Peyer's patch (tissue), 4 donors: ENCODE results near the gene MGST1. TPM values are rescaled to one million over a fixed set of nuclear protein-coding genes. Genes with fewer than 3 reads are reported as not detected.

Experiments used
- DNase-seq, 3 donors: peaks; one replicate each; pipeline ENCODE4 v3.0.0-alpha.2; 2017 to 2019
- H3K27ac ChIP-seq, 4 donors: fragments of 200-600 bp; sonication (generic); one replicate each; pipeline ENCODE4 v1.5.1; 2016 to 2019
- H3K27me3 ChIP-seq, 2 donors: fragments of 200-600 bp; sonication (generic); one replicate each; pipeline ENCODE4 v1.5.1; 2019
- H3K36me3 ChIP-seq, 3 donors: fragments of 200-600 bp; sonication (generic); one replicate each; pipeline ENCODE4 v1.5.1; 2016 to 2019
- H3K4me1 ChIP-seq, 4 donors: fragments of 200-600 bp; sonication (generic); one replicate each; pipeline ENCODE4 v1.5.1; 2016 to 2019
- H3K4me3 ChIP-seq, 4 donors: fragments of 200-600 bp; sonication (generic); 1 replicate in 3 of 4; 2 replicates in 1 of 4; pipeline ENCODE4 v1.5.1; 2016 to 2019; ENCODE audit warnings: mild to moderate bottlenecking in 1 of 4
- H3K9me3 ChIP-seq, 4 donors: fragments of 200-600 bp; sonication (generic); one replicate each; pipeline ENCODE4 v1.5.1; 2016 to 2019; ENCODE audit warnings: mild to moderate bottlenecking in 1 of 4
- CTCF ChIP-seq, 6 experiments: fragments of 450-650 bp in 4 of 6; fragments of 200-600 bp in 2 of 6; sonication (generic) in 1 of 6; IDR thresholded peaks; one replicate each; pipeline ENCODE4 v1.5.1; 2017 to 2019; ENCODE audit warnings: antibody characterized with exemption in 6 of 6, mild to moderate bottlenecking in 3 of 6, moderate library complexity in 1 of 6
- POLR2A ChIP-seq, 2 donors: fragments of 450-650 bp; IDR thresholded peaks; one replicate each; pipeline ENCODE4 v1.5.1; 2017; ENCODE audit warnings: antibody characterized with exemption in 2 of 2, mild to moderate bottlenecking in 2 of 2, moderate library complexity in 2 of 2
- total RNA-seq, 4 donors: library from RNA; depleted of rRNA; stranded (reverse); fragments of >200 nt; gene quantifications; one replicate each; pipeline ENCODE4 v1.1.0, GENCODE V29; 2016

Gene MGST1
- total RNA-seq, 4 donors from 2014 or later: 55.3 to 197 (median 125) TPM

DNA sequence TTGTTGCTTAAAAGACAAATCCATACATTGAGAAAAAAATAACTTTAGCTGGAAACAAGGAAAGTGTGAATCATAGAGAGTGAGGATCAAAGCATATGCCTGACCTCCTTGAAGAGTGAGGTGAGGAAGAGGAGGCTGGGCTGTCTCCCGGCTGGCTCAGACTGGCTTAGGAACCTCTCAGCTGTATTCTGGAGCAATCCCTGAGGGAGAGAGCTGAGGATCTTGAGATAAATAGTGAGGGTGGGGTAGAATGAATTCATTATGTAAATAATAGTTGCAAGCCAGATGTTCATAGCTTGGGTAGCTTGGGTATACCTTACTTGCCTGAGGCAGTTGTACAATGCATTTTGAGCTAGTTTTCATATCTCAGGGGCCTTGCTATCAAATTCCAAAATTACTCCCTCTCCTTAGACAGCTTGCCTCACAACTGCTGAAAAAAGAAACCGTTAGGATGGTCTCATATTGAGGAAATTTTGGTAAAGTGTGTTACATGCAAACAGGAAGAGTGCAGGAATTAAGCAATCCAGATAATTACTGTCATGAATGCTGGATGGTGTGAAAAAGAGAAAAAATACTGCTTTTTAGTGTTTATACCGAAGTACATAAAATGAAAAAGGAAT, 39.5 kb upstream of the MGST1 start:
- Histone ChIP-seq H3K36me3 (no peaks in the 10 kb centered on the region), H3K4me1 (no peaks in the 10 kb centered on the region), H3K27me3 (no peaks in the 10 kb centered on the region), H3K4me3 (no peak overlapping the region), H3K27ac (no peak overlapping the region), H3K9me3 (peaks cover 0 to 8% (median 0%) of the 10 kb centered on the region in 4 donors)
- TF ChIP-seq CTCF (IDR thresholded peaks at IDR 0.05) (no peak), POLR2A (IDR thresholded peaks at IDR 0.05) (no peak)
- no peak for DNase-seq

- Histone ChIP-seq H3K27me3 (no peaks in the 10 kb centered on the region), H3K4me3 (no peak overlapping the region), H3K27ac (no peak overlapping the region), H3K4me1 (no peaks in the 10 kb centered on the region), H3K9me3 (peaks cover 0 to 8% (median 0%) of the 10 kb centered on the region in 4 donors), H3K36me3 (no peaks in the 10 kb centered on the region)
- no peak for DNase-seq
- TF ChIP-seq POLR2A (IDR thresholded peaks at IDR 0.05) (no peak), CTCF (IDR thresholded peaks at IDR 0.05) (no peak)
Observed at GRCh38 chr12:16310934-16311333, 36.5 kb upstream of the MGST1 start.

GRCh38 chr12:16323010-16323409, 24.4 kb upstream of the MGST1 start:
- Histone ChIP-seq H3K36me3 (no peaks in the 10 kb centered on the region), H3K9me3 (peaks cover 0 to 1% (median 0%) of the 10 kb centered on the region in 4 donors), H3K4me1 (no peaks in the 10 kb centered on the region), H3K27ac (no peak overlapping the region), H3K4me3 (no peak overlapping the region), H3K27me3 (no peaks in the 10 kb centered on the region)
- TF ChIP-seq POLR2A (IDR thresholded peaks at IDR 0.05): no peak
- no peak for DNase-seq

DNA sequence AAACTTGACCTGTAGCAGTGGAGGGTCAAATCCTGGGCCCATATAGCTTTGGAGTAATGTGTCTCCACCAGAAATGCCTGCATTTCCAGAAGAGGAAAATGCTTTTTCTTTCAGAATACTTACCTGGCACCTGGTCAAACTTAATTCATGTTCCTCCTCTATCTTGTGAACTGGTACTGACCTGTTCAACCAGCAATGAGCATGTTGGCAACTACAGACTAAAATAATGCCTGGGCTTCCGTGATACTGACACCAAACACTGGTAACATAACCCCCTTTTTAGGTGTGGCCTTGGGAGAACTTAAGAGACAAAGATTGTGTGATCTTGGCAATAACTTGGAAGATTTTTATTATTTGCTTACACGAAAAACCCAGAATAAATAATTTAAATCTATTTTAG, 23.8 kb upstream of the MGST1 start:
- Histone ChIP-seq H3K36me3 (no peaks in the 10 kb centered on the region), H3K4me1 (no peaks in the 10 kb centered on the region), H3K27ac (no peak overlapping the region), H3K4me3 (no peak overlapping the region), H3K9me3 (peaks cover 0 to 7% (median 0%) of the 10 kb centered on the region in 4 donors), H3K27me3 (no peaks in the 10 kb centered on the region)
- DNase-seq: no peak
- no peak for TF ChIP-seq POLR2A (IDR thresholded peaks at IDR 0.05)
- no peak for TF ChIP-seq CTCF (IDR thresholded peaks at IDR 0.05)

GRCh38 chr12:16324272-16324671, 23.2 kb upstream of the MGST1 start:
- no peak for TF ChIP-seq POLR2A (IDR thresholded peaks at IDR 0.05)
- TF ChIP-seq CTCF (IDR thresholded peaks at IDR 0.05): no peak
- no peak overlapping the region for H3K4me3 ChIP-seq
- no peaks in the 10 kb centered on the region for H3K27me3 ChIP-seq
- H3K4me1 ChIP-seq: no peaks in the 10 kb centered on the region
- DNase-seq: no peak
- no peaks in the 10 kb centered on the region for H3K36me3 ChIP-seq
- no peak overlapping the region for H3K27ac ChIP-seq
- H3K9me3 ChIP-seq: peaks cover 0 to 7% (median 0%) of the 10 kb centered on the region in 4 donors

GRCh38 chr12:16324772-16325171, 22.7 kb upstream of the MGST1 start:
- Histone ChIP-seq H3K9me3 (peaks cover 0 to 7% (median 0%) of the 10 kb centered on the region in 4 donors), H3K4me3 (no peak overlapping the region), H3K4me1 (no peaks in the 10 kb centered on the region), H3K27me3 (no peaks in the 10 kb centered on the region), H3K27ac (no peak overlapping the region), H3K36me3 (no peaks in the 10 kb centered on the region)
- DNase-seq: no peak
- TF ChIP-seq CTCF (IDR thresholded peaks at IDR 0.05): no peak
- no peak for TF ChIP-seq POLR2A (IDR thresholded peaks at IDR 0.05)
